Activated CD4-positive, alpha-beta T cell treated with anti-CD3 and anti-CD28 coated beads for 1 hour (primary cell): ENCODE data around the gene SPATA2.
"Not testable (repeated sequence)": the region's sequence is repeated elsewhere in the genome, so short reads cannot be mapped to it uniquely, and the experiment has no call there.

ENCODE experiments used
- DNase-seq: peaks from one replicate; pipeline ENCODE4 v3.0.0-alpha.2; 2020

SPATA2 gene

DNA sequence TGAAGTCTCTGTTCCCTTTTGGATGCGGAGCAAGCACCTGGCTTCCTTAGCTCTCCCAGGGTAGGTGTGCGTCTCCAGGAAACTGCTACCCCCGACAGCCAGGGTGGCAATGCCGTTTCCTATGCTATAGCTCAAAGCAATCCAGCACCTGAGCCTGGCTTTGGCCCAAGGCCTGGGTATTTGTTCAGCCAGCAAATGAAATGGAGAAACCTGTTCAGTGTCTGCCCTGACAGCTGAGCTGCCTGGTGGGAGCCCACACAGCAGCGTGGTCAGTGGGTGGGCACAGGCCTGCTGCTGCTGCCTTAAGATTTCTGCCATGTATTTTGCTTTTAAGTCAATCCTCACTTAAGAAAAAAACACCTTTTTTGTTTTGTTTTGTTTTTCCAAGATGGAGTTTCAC, 13.7 kb downstream of the SPATA2 start:
- no peak for DNase-seq

DNA sequence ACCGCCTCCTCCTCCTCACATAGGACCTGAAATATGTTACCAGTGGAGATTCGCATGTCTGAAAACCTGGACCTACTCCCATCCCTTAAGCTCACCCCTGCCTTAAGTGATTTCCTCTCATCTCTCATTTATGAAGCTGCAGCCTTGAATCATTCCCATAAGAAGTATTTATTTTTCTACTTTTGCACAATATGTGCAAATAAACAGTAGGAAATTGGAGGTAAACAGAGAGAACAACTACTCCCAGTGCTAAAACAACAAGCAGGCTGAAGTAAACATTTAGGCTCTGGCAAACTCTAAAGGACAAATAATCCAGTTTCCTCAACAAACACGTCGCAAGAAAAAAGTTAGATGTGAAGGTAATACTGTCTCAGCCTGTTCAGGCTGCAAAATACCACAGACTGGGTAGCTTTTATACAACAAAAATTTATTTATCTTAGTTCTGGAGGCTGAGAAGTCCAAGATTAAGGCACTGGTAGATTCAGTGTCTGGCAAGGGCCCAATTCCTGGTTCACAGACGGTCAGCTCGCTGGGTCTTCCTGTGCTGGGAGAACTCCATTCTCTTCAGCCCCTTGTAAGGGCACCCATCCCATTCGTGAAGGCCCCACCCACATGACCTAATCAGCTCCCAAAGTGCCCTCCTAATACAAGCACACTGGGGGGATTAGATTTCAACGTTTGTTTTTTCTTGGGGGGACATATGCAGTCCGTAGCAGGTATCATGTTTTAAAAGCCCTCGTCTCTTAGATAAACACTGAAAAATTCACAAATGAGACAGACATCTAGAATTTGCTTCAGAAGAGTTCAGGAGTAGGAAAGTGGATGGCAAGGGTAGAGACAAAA, 15.6 kb downstream of the SPATA2 start:
- DNase-seq, result no peak

DNA sequence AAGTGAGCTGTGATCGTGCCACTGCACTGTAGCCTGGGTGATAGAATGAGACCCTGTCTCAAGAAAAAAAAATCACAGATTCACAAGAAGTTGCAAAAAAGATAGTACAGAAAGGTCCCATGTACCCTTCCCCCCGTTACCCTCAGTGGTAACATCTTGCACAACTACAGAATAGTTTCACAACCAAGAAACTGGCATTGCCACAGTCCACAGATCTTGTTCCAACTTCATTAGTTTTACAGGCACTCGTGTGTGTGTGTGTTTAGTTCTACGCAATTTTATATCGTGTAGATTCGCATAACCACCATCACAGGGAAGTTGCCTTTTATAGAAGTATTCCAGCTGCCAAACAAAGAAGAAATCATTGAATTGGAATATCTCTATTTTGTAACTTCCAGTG, 19.1 kb downstream of the SPATA2 start:
- DNase-seq, result no peak

DNA sequence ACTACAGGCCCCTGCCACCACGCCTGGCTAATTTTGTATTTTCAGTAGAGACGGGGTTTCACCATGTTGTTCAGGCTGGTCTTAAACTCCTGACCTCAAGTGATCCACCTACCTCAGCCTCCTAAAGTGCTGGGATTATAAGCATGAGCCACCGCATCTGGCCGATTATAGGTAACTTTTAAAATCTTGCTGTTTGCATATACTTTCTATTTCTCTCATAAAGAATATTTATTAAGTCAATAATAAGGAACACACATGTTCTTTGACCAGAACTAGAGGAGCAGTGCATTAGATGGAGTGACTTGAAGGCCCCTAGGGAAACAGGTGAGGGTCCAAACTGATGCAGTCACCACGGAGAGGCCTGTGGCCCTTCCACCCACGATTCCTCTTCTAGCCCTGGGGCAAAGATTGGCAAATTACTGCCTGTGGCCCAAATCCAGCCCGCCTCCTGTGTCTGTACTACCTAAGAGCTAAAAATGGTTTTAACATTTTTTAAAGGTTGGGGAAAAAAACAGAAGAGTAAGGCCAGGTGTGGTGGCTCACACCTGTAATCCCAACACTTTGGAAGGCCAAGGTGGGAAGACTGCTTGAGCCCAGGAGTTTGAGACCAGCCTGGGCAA, 19.7 kb downstream of the SPATA2 start:
- DNase-seq, result not testable (repeated sequence)

DNA sequence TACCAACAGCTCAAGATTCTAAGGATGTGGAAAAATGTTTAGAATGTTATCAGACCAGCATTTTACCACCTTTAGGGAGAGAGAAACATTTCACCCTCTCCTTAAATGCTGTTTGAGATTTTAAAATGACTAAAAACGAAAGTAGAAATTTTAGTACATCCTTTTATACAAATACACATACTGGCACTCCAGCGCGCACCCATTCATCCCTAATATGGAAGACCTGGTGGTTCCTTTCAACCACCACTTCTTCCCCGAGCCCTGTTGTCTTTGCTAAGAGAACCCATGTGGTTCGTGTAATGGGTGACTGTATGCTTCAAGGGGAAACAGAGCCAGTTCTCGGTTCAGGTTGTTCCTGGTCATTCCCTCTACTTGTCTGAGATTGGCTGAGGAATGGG, 21.3 kb downstream of the SPATA2 start:
- no peak for DNase-seq

DNA sequence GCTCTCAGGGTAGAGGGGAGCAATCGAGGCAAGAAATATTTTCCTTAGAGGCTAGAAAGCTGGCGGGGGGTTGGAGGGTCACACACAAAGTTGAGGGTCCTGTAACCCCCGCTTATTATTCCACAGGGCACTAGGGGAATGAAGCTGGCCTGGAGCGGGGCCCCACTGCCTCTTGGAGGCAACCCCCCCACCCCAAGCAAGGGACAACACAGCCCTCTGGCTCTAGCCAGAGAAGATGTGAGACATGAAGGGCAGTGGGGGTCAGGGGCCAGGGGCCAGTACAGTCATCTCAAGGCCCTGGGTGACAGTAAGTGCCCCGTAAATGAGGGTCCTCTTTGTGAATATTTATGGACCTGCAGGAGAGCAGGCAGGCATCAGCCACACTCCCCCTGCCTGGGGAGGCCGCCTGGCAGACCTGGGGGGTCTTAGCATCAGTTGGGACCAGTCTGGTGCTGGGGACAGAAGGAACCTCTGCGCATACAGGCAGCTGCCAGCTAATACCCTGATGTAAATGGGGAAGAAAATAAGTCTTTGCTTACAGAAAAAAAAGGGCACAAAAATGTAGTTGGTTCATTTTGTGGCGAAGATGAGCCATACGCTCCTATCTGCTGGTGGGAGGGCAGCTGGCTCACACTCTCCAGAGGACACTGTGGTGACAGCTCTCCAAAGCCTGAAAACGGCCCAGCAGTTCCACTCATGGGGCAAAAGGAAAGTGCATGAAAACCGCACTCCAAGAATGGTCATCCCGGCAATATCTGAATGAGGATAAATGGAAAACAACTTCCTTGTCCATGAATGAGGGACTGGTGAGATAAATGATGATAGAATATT, 21.9 kb downstream of the SPATA2 start:
- no peak for DNase-seq

DNA sequence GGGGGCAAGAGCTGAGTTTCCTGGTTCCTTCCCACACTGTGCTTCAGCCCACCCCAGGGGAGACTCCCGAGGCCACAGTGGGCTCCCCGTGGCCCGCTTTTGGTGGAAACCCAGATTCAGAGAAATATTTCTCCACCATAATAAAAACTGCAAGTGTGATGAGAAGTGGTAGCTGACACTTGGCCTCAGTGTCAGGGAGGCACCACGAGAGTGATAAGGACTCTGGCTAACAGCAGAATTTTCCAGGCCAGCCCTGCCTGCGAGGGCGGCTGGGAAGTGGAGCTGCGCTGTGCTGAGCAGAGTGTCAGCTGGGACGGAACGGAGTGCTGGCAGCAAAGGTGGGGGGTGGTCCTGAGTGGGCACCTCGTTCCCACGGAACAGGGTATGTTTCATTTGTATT, 22.5 kb downstream of the SPATA2 start:
- no peak for DNase-seq

DNA sequence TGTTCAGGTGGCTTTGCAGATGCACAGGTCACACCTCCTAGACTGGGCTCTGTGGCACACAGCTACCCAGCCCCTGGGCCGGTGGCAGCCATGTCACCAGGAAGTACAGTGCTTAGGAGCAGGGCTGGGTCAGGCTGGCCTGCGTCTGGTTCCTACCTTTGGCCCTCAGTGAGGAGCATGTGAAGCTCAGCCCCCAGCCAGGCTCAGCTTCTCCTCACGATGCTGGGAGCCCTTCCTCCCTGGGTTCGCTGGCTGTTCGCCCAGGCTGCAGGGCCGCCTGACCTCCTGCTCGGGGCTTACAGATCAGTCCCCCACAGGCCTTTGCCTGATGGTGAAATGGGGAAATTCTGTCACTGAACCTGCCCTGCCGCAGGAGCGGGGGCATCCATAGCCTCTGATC, 23.1 kb downstream of the SPATA2 start:
- no peak for DNase-seq

DNA sequence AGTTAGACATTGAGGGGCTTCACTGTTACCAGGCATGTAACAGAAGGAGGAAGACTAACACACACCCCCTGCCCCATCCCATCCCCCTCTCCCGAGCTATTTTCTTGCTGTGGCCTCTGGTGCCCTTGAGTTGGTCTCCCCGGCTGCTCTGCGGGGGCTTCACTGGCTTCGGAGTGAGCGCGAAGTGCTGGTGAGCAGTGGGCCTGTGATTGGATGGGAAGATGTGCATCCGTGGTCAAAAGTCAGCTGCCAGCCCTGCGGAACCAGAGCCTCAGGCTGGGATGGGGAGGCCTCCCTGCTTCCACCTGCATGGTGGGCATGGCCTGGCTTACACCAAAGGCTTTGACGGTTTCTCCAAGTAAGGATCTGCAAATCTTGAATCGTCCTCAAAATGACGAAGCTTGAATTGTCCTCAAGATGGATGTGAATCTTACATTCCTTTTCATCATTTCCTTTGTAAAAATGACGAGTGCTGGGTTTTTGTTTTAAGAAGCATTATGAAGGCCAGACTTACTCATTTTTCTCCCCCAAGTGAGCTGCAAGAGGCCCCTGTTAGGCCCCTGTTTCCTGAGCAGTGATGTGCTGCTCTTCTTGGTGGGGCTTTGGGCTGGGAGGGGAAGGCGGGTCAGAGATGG, 23.7 kb downstream of the SPATA2 start:
- DNase-seq, result no peak

DNA sequence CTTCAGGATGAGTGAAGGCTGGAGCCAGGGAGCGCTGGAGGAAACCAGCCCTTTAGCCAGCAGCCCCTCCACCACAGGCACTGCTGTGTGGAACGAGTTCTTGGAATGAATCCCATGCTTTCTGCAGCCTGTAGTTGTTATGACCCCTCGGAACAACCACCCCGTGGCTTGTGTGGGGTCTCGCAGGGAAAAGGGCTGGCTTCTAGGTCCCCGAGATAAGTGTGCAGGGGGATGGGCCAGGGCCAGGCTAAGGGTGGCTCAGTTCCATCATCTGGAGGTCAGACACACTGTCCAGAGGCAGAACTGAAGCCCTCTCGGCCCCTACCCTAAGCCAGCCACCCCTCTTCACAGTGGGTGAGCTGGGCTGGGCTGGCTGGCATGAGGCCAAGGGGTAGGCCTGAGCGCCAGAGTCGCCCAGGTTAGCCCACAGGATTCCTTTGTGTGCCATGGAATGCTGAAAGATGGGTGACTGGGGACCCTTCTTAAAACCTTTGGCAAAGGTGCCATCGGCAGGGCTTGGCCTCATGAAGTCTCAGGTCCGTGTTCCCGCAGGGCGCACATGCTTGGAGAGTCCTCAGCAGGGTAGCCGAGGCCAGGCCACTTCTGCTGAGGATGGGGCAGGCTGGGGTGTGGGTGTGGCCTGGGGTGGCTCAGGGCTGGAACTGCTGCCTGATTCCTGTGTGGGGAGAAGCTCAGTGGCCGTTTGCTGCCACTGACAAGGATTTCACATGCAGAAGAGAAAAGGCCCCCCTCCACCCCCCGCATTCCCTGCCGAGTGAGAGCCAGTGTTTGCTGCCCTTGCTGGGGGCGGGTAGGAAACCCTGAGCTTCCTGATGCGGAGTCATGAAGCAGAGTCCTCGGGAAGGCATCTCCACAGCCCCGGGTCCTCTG, 24.6 kb downstream of the SPATA2 start:
- no peak for DNase-seq

DNA sequence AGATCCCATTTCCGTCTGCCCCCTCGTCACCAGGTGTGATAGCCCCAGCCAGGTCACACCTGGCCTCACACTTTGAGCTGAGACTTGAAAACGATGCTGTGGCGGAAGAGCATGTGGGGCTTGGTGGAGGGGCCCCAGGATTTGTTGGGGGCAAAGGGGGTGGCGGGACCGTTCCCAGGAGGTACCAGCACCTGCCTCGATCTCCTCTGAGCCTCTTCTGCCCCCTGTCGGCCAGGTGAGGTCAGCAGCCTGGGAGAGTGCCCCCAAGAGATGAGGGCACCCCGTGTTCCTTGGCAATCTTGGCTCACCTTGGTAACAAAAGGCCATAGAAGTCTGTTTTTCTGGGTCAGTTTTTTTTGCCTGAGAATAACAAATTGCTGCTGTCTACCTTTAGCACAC, 25.4 kb downstream of the SPATA2 start:
- no peak for DNase-seq

DNA sequence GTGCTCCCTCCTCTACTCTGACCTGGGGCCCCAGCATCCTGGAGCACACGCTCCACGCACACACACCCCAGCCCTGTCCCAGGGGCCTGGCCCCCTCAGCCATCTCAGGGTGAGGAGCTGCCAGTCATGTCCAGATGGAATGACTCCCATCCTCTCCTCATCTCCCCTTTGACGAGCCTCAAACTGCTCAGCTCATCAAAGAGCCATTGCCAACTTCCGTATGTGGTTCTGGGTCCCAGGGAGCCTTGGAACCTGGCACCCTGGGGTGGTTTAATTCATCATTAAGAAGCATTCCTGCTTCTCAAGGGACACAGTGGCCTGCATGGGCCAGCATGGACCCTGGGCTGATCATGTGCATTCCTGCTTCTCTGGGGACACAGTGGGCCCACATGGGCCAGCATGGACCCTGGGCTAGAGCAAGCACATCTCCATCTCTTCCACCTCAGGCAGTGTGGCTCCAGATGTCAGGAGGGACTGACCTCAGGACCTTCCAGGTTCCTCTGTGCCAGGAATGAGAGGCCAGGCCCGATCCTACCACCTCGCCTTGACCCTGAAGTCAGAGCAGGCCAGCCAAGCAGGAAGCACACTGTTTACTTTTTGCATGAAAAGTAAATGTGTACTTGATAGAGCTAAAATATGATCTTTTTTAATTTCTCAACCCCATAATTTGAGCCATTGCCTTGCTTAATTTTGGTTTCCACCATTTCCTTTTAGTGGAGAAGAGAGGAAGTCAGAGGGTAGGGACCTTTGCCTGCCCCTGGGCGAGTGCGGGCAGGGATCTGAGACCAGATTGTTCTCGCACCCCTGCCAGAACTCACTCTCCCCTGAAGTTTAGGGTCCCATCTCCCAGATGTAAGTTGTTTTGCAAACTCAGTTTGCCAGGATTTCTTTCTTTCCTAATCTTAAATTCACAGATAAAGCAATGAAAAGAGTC, 26.1 kb downstream of the SPATA2 start:
- no peak for DNase-seq

DNA sequence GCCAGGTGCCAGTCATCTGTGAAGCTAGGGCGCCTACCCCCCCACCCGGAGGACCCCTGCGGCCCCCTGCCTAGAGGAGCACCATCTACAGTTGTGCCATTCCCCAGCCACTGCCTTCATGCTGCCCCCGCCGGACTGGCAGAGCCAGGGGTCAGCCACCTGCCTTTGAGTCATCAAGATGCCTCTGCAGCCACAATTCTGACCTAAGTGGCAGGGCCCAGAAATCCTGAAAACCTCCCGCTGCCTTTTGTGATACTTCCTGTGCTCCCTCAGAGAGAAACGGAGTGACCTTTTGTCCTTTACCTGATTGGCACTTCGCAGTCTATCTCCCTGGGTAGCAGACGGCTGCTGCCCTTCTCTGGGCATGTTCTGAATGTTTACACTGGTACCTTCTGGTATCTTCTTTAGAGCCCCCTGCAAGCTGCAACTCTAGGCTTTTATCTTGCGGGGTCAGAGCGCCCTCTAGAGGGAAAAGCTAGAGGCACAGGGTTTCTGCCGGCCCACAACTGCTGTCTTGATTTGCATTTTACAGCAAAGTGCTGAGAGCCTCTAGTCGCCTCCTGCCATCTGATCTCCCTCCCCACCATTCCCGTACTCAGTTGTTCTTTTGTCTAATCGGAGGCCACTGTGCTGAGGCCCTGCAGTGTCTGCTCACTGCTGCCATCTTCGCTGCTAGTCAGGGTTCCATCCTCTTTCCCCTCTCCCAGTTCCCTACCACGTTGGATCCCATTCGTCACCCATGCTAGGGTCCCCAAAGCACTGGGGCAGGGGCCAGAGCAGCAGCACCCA, 26.9 kb downstream of the SPATA2 start:
- DNase-seq, result peak; percentile 31

DNA sequence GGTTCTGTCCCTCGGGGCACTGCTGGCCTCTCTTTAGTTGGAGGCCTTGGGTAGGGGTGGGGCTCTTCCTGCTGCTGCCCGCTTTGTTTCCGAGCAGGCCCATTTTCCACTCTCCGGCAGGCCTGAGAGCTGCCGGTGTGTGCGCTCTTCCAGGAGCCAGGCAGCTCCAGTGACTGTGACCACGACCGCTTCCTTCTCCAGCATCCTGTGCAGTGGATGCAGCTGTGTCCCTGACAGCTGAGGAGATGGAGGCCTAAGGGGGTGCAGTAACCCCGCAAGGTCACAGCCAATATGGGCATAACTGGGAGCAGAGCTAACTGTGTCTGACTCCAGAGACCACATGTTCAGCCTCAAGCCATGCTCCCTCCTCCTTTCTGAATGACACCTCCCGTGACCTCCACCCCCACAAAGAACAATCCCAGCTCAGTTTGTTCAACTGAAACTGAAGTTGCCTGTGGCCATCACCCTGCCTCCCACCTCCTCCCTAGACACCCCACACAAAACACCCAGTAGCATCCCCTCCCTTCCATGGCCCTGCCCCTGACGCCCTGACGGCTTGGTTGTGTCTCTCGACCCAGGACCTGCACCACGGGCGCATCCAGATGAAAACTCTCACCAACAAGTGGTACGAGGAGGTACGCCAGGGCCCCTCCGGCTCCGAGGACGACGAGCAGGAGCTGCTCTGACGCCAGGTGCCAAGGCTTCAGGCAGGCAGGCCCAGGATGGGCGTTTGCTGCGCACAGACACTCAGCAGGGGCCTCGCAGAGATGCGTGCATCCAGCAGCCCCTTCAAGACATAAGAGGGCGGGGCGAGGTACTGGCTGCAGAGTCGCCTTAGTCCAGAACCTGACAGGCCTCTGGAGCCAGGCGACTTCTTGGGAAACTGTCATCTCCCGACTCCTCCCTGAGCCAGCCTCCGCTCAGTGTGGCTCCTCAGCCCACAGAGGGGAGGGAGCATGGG, 27.8 kb downstream of the SPATA2 start:
- no peak for DNase-seq

DNA sequence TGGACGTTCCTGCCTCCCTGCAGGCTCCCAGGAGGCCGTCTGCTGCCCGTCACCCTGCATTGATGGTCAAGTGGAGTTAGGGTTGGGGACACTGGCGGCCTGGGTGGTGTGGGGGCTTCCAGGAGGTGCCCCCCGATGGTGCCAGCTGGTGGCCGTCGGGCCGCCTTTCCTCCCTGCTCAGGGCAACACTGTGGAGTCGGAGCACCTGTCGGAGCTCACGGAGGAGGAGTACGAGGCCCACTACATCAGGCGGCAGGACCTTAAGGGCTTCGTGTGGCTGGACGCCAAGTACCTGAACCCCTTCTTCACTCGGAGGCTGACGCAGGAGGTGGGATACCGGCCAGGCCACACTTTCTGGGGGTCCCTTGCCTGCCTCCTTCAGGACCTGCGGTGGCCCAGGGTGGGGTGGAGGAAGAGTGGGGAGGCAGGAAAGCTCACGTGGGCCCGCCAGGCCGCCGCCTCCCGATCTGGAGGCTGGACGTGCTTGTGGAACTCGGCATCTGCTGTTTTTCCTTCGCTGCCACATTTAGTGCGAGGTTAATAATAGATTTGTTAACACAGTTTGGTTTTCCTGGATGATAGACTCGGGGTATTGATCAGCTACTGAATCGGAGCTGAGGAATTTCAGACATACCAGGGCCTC, 28.6 kb downstream of the SPATA2 start:
- DNase-seq, result no peak

DNA sequence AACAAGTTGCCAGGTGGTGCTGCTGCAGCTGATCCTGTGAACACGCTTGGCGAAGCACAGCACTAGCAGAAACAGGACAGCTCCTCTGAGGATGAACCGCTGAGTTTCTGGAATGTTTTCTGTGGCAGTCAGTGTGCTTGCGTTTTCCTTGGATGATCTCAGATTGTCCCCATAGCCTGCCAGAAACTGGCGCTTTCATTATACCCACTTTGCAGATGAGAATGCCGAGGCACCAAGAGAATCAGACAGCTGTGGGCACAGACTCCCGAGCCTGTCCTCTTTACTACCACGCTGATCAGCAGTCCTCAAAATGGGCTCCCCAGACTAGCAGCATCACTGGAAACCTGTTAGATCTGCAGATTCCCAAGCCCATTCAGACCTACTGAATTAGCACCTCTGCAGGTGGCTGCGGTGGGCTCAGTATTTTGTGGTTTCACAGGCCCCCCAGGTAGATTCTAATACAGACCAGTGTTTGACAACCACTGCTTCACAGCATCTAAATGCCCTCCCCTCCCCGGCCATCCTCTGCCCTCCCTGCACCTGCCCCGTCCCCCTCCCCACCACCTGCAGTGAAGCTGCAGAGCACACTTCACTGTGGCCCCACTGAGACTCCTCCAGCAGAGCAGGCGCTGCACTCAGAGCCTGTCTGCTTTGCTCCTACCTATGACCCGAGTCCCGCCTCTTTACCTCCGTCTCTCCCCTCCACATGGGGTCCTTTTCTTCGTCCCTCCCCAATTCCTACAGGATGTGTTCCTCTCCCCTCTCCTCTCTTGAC, 29.6 kb downstream of the SPATA2 start:
- DNase-seq, result no peak

DNA sequence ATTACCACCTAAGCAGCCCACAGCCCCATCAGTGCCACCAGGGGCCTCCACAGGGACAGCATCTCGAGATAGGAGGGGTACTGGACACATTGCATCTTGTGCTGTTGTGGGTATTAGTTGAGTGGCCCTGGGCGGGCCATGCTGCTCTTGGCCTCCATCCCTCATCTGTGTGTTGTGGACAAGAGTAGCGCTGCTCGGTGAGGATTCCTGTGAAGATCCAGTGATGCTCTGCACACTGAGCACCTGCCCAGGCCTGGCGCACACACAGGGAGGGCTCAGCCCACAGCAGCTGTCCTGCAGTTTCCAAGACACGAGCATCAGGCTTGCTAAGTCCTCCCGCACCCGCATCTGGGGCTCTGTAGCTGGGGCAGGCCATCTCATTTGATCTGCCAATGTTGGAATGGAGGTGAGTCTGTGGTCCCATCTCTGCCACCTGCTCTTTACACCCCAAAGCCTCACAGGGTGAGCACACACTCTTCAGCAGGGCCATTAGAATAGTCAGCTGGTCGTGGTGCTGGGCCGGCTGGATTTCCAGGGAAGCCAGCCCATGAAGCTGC, 32.0 kb downstream of the SPATA2 start:
- no peak for DNase-seq
